Posterior vena cava (tissue), 2 donors: ENCODE measurements around the gene JPH3. TPM values are rescaled to one million over a fixed set of nuclear protein-coding genes. Genes with fewer than 3 reads are reported as not detected.

ENCODE experiments used
- DNase-seq: peaks from one replicate; pipeline ENCODE4 v3.0.0-alpha.2; 2020; ENCODE audit warnings: low spot score
- intact Hi-C, 2 donors: fragments of 100-400 bp; cut with DNase I; formaldehyde crosslinking; loops; one replicate each; pipeline versions ENCODE4 v1.14.1 to v1.14.2; 2022 to 2023
- total RNA-seq, 2 donors: library from RNA; stranded (reverse); fragmentation: NEBNext Ultra II Directional; extraction: Animal tissue kit (Norgen Biotek cat#: 25700); gene quantifications; one replicate each; pipeline ENCODE4 v1.2.1, GENCODE V29; 2021
- donor health status: DM: yes; HTN: yes; CAD: no.
- donor health status: DM: yes; HTN: yes; CAD: no.

The JPH3 gene
- total RNA-seq, 2 donors from 2014 or later: 1.4 to 1.8 TPM

GRCh38 chr16:87740441-87740840, 138.1 kb downstream of the JPH3 start:
- no peak for DNase-seq
- intact Hi-C loops: no loop called here

DNA sequence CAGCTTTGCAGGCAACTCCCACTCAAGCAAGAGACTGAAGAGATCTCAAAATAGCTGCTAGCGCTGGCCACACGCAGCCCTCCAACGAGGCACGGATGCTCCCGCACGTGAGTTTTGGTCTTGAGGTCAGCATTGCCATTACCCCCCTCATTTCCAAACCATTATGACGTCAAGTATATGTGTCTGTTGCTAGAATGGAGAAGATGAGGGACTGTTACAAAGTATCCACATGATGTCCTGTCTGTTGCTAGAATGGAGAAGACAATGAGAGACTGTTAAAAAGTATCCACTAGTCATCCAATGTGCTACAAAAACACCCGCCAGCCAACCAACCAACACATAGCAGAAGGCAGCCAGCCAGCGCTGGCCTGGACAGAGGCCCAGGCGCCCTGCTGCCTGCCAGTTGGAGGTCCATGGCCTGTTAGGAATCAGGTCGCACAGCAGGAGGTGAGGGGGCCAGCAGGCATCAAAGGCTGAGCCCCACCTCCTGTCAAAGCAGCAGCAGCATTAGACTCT, 138.7 kb downstream of the JPH3 start:
- no peak for DNase-seq
- intact Hi-C loops: no loop called here

DNA sequence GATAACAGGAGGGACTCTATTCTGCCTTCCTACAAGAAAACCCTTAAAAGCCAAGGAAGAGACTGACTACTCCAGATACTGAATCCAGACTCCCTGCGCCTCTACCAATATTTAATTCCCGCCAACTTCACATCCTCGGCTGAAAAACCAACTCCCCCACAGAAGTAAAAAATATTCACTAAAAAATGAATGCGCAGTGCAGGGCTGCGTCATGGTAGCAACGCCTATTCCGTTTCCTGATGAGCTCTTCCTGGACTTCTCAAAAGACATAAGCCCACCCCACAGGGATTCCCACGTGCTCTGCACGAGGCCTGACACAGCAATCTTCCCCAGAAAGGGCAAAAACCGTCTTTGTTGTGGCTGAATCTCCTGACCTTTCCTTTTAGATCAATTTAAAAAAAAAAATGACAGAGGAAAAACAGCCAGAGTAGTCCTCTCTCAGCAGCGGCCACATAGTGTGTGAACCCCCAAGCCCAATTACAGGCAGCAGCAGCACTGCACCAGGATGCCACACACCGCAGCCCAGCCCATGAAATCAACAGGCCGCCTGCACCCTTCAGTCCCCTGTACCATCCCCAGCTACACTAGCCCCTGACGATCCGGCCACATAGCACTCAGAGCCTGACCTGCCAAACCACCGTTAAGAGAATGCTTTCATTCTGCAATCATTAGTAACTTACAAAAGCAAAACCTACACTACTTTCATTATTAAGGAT, 139.6 kb downstream of the JPH3 start:
- intact Hi-C loops: no loop called here
- DNase-seq: no peak

- intact Hi-C loops: no loop called here
- no peak for DNase-seq
Observed at GRCh38 chr16:87742781-87743490, 140.6 kb downstream of the JPH3 start.

- intact Hi-C loops: loop anchor here in 1 of 2 donors (5.0 kb wide), 1 partner anchor 1702 kb away; no protein-coding TSS in a partner anchor
- DNase-seq: no peak
Observed at GRCh38 chr16:87744750-87745514, 142.6 kb downstream of the JPH3 start.

- intact Hi-C loops: loop anchor here in 1 of 2 donors (5.0 kb wide), 1 partner anchor 1701 kb away; no protein-coding TSS in a partner anchor
- DNase-seq: no peak
Observed at GRCh38 chr16:87746178-87746577, 143.9 kb downstream of the JPH3 start.

Other genes with a start within 250 kb of the JPH3 start
- gene FBXO31, start 218.7 kb upstream of the JPH3 start, total RNA-seq: 10 to 100 TPM; 50.4 to 58.5 TPM
- 10 to 100 TPM; 51.2 to 52.2 TPM for gene MAP1LC3B, start 210.2 kb upstream of the JPH3 start, total RNA-seq
- gene ZCCHC14, start 109.5 kb upstream of the JPH3 start, total RNA-seq: 10 to 100 TPM; 21.7 to 28.8 TPM
- 10 to 100 TPM; 19.8 to 21.9 TPM for gene KLHDC4, start 163.5 kb downstream of the JPH3 start, total RNA-seq